Measurements from ENCODE around the gene MLKL. TPM values are rescaled to one million over a fixed set of nuclear protein-coding genes. Genes with fewer than 3 reads are reported as not detected.

MLKL gene
- total RNA-seq, 6 experiments from 2014 or later = 2.6 to 13.1 (median 6.1) TPM

DNA sequence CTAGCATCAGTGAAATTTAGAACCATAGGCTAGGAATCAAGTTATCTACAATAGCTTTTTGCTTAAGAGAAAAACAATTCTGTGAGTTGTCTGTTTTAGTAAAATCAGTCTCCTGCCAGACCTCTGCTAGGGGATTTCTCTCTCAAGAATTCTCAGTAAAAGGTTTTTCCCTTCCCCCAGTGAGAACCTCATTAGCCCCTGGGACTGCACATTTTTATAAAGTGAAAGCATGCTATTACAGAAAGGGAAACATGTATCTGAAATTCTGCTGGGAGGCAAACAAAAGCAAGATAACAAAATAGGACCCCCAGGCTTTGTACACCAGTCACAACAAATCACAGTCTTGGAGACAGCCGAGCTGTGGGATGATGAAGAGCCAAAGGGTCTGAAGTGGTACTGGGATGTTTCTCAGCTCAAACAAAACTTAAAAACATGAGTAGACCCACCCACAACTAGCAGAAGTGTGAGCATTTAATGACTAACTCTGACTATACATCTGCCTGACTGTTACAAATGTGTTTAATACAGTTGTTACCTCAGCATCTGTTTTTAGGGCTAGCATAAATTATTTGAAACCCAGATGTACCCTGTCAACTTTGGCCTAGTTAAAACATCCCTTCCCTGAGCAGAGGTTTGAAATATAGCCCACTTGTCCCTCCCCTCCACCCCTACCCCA lies 73.8 kb downstream of the MLKL start:
- 30% methylated on average over 1 of the region's 1 CpG for WGBS (ENCODE audit: insufficient coverage, low coverage, low lambda C conversion rate, missing lambda C conversion rate)
- intact Hi-C loops (cut with DNase I) = loop anchor here in 1 of 2 donors (10.0 kb wide), 1 partner anchor 172 kb away; no protein-coding TSS in a partner anchor
- Histone ChIP-seq H3K27me3 (no peaks in the 10 kb centered on the region), H3K4me1 (peaks cover 0 to 52% (median 14%) of the 10 kb centered on the region in 4 donors), H3K9me3 (no peaks in the 10 kb centered on the region), H3K27ac (peak overlapping the region; percentile 52 to 95 (median 94)), H3K4me3 (no peak overlapping the region), H3K36me3 (peaks cover 0 to 35% (median 6%) of the 10 kb centered on the region in 4 donors)
- DNase-seq (no peak), ATAC-seq (peak in 1 of 4 donors; percentile 4)
- no peak for TF ChIP-seq POLR2A (IDR thresholded peaks at IDR 0.05)
- TF ChIP-seq CTCF (IDR thresholded peaks at IDR 0.05) = no peak

DNA sequence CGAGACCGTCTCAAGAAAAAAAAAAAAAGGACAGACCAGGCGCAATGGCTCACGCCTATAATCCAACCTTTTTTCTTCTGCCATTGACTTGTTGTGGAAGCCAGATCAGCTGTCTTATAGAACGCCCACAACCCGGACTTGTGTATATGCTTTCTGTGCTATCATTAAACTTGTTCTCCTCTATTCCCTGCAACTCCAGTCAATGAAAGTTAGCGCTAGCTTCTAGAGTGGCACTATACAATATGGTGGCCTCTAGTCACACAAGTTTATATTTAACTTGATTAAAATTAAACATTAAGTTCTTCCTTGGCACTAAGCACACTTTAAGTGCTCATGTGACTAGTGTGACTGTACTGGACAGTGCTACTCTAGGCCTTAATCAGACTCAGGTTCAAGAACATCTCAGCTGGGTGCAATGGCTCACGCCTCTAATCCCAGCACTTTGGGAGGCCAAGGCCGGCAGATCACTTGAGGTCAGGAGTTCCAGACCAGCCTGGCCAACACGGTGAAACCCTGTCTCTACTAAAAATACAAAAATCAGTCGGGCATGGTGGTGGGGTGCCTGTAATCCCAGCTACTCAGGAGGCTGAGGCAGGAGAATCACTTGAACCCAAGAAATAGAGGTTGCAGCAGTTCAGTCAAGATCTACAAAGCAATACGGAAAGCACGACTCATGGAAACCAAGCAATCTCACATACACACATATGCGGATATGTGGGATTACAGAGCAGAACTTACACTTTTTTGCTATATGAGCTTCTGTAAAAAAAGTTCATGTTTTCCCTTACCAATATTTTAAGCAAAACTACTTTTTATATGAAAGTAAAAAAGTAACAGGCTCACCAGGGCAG lies 74.9 kb downstream of the MLKL start:
- Histone ChIP-seq H3K27me3 (no peaks in the 10 kb centered on the region), H3K36me3 (peaks cover 0 to 27% (median 4%) of the 10 kb centered on the region in 4 donors), H3K27ac (peak overlapping the region in 2 of 3 donors; percentile 49 to 95), H3K4me1 (peaks cover 0 to 52% (median 14%) of the 10 kb centered on the region in 4 donors), H3K4me3 (no peak overlapping the region), H3K9me3 (no peaks in the 10 kb centered on the region)
- TF ChIP-seq POLR2A (IDR thresholded peaks at IDR 0.05) = no peak
- TF ChIP-seq CTCF (IDR thresholded peaks at IDR 0.05) = no peak
- 74% methylated on average over 11 of the region's 14 CpGs for WGBS (ENCODE audit: insufficient coverage, low coverage, low lambda C conversion rate, missing lambda C conversion rate)
- DNase-seq (peak in 1 of 3 donors; percentile 63), ATAC-seq (peak; percentile 37 to 66 (median 42))
- intact Hi-C loops (cut with DNase I) = loop anchor here in 1 of 2 donors (10.0 kb wide), 1 partner anchor 171 kb away; no protein-coding TSS in a partner anchor

GRCh38 chr16:74623839-74624235 lies 76.8 kb downstream of the MLKL start:
- H3K4me3 ChIP-seq = no peak overlapping the region
- no peak for TF ChIP-seq POLR2A (IDR thresholded peaks at IDR 0.05)
- no peak for TF ChIP-seq CTCF (IDR thresholded peaks at IDR 0.05)
- H3K9me3 ChIP-seq = no peaks in the 10 kb centered on the region
- WGBS (ENCODE audit: insufficient coverage, low coverage, low lambda C conversion rate, missing lambda C conversion rate) = 49% methylated on average over 6 of the region's 6 CpGs
- H3K4me1 ChIP-seq = peaks cover 0 to 44% (median 14%) of the 10 kb centered on the region in 4 donors
- no peak overlapping the region for H3K27ac ChIP-seq
- peaks cover 0 to 17% (median 2%) of the 10 kb centered on the region in 4 donors for H3K36me3 ChIP-seq
- intact Hi-C loops (cut with DNase I) = loop anchor here in 1 of 2 donors (10.0 kb wide), 1 partner anchor 169 kb away; no protein-coding TSS in a partner anchor
- DNase-seq (no peak), ATAC-seq (no peak)
- H3K27me3 ChIP-seq = no peaks in the 10 kb centered on the region

DNA sequence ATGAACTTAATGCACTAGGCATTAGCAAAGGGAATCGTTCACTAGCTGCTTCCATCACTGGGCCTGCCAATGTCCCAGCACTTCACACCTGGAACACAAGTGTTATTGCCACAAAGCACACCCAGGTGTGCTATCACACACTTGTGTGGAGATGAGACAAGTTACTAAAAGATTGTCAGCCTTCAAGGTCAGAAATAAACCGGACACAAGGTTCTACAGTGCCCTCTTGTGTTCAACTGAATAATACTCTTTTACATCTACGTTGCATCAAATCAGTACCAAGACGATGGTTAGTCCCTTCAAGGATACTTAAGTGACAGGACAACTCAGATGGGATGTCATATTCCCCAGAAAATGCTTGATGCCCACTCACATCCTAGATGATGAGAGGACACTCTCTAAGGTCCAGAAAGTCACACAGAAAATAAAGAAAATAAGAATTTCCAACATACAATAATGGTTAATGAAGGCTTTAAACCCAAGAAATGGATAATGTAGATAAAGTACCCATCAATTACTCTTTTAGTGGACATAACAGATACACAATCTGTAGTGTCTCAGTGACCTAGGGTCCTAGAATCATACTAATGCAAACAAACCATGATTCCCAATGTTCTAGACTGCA lies 77.3 kb downstream of the MLKL start:
- H3K4me3 ChIP-seq = no peak overlapping the region
- WGBS (ENCODE audit: insufficient coverage, low coverage, low lambda C conversion rate, missing lambda C conversion rate) = 25% methylated on average over 4 of the region's 4 CpGs
- peak; percentile 23 to 34 (median 28) for ATAC-seq
- no peaks in the 10 kb centered on the region for H3K9me3 ChIP-seq
- H3K27me3 ChIP-seq = no peaks in the 10 kb centered on the region
- H3K4me1 ChIP-seq = peaks cover 0 to 39% (median 13%) of the 10 kb centered on the region in 4 donors
- TF ChIP-seq POLR2A (IDR thresholded peaks at IDR 0.05) (no peak), CTCF (IDR thresholded peaks at IDR 0.05) (peak; percentile 56 to 69 (median 63))
- H3K27ac ChIP-seq = no peak overlapping the region
- intact Hi-C loops (cut with DNase I) = loop anchor here in 1 of 2 donors (10.0 kb wide), 1 partner anchor 169 kb away; no protein-coding TSS in a partner anchor
- peaks cover 0 to 17% (median 2%) of the 10 kb centered on the region in 4 donors for H3K36me3 ChIP-seq
- DNase-seq = no peak
